ENCODE measurements around the gene TSPEAR.
"Not testable (repeated sequence)": the region's sequence is repeated elsewhere in the genome, so short reads cannot be mapped to it uniquely, and the experiment has no call there.

- TF ChIP-seq EP300 (IDR thresholded peaks at IDR 0.05; ENCODE audit: low read depth); POLR2AphosphoS5 (IDR thresholded peaks at IDR 0.05); POLR2A (IDR thresholded peaks at IDR 0.05): not testable (repeated sequence)
- TF ChIP-seq CTCF (IDR thresholded peaks at IDR 0.05), result peak; percentile 60 to 83 (median 67)
Observed at GRCh38 chr21:44479556-44480199, 231.7 kb downstream of the TSPEAR start.
